Activated gamma-delta T cell treated with anti-CD3 and anti-CD28 coated beads, Interleukin-2, amount 50 U/mL, for 16 hours (primary cell): ENCODE results near the gene KDM4C.

Experiments
- DNase-seq: peaks from one replicate; pipeline ENCODE4 v3.0.0-alpha.2; 2020; ENCODE audit warnings: low read depth

KDM4C gene

DNA sequence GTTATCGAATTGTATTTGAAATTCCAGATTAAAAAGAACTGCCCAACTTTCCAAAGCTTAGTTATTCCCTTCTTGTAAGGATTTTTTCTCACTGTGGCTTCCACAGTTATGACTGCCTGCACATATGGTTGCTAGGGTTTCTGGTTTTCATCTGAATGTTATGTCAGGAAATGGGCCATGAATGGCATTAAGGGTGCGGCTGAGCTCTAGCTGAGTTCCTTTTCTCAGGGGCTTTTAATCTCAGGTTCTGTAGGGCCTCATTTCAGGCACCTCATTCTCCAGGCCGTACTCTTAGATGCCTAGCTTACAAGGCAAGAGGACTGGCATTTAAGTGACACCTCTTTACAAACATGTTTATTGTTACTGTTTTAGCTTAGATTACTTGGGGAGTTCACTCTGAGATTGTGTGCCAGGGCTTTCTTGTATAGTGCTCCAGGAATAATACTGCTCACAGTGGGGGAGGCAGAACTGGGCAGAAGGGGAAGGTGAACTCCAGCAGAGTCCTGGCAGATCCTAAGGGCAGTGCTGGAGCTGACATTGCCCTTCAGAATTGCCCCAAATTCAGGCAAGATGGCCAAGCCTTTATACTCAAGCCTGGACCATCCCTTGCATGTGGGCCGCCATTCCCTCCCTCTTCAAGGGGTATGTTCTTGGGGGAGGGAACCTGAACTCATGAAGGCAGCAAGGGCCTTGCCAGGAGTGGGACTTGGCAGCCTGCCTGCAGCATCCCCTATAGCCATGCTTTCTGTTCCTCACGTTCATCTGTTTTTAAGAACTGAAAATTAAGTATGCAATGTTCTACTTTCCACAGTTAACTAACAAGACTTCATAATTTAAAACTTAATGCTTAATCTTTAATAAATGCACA is 111.5 kb downstream of the KDM4C start:
- no peak for DNase-seq

DNA sequence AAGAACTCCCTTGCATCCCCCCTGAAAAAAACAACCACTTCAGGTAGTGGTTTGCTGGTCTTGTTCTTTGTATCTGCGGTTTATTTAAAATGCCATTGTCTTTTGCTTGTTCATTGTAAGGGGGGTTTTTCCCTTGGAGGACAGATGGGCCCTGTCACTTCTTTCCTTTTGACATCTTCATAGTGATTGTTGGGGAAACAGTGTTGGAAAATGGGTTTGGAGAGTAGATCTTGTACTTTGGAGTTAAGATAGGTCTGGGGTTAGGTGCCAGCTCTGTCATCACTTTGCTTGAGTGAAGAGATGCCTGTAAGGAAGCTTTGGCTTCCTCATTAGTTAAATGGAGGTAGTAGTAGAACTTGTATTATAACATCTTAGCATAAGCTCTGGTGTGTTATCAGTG is 112.4 kb downstream of the KDM4C start:
- DNase-seq, result no peak

DNA sequence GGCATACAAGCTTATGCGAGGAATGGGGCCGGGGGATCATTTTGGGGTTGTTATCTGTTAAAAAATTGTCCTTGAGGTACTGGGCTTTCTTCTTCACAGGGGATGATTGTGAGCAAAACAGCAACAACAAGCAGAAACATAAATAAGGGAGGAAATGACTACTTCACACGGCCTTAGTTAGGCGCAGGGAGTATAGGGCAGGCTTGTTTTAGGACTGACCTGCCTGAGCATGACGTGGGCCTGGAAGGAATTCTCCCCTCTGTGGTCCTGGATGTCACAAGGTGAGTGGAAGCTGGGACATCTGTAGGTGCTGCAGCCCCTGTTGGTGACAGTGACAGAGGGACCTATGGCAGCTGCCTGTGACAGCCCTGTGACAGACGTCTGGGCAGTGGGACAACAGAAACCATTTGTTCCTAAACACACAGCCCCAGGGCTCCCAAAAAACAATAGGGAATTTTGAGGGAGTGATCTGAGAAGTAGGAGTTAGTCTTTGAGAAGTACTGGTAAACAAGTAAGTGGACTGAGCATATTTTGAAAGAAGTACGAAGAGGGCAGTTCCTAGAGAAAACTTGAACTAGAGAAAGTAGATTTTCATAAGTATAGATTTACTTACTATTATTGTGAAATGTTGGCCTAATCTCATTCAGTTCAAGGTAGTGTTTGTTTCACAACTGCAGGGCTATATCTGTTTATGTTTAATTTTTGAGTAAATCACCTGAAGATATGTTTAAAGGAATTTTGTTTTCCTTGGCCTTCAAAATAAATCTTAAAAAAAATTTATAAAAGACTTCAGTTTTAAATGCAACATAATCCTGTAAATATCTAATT is 113.1 kb downstream of the KDM4C start:
- DNase-seq, result no peak

DNA sequence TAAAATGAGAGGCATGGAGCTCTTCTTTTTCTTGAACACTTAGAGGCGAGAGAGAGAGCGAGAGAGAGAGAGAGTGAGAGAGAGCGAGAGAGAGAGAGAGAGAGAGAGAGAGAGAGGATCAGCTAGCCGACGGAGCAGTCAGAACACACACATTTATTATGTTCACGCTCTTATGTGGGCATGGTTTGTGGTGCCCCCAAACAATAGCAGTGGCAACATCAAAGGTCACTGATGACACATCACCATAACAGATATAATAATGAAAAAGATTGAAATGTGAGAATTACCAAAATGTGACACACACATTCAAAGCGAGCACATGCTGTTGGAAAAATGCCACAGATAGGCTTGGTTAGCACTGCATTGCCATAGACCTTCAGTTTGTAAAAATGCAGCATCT is 116.1 kb downstream of the KDM4C start:
- DNase-seq, result peak; percentile 5

DNA sequence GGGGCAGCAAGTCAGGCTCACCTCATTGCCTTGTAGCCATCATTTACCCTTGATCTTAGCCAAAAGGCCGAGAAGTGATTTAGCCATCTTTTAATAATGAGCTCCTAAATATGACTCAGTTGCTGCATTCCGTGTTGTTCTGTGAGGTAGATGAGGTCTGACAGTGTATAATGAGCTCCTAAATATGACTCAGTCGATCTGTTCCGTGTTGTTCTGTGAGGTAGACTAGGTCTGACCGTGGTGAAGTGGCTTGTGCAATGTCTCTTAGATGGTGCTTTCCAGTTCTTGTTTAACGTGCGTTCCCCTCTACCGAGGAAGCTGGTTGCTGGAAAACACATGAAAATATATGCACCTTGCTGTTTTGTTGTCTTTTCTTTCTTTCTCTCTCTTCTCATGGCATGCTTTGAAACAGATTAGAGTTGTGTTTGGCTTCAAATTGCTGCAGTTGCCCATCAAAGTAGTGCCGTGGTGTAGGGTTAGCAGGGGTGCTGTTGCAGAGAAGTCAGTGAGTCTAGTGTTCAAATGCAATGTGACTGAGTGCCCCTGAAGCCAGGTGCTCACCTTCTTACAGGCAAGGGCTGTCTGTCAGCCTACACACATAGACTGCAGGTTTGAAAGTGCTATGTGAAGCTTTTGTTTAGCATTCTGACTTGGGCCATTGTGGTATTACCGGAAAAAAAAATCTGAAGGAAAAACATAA is 118.6 kb downstream of the KDM4C start:
- DNase-seq, result no peak

DNA sequence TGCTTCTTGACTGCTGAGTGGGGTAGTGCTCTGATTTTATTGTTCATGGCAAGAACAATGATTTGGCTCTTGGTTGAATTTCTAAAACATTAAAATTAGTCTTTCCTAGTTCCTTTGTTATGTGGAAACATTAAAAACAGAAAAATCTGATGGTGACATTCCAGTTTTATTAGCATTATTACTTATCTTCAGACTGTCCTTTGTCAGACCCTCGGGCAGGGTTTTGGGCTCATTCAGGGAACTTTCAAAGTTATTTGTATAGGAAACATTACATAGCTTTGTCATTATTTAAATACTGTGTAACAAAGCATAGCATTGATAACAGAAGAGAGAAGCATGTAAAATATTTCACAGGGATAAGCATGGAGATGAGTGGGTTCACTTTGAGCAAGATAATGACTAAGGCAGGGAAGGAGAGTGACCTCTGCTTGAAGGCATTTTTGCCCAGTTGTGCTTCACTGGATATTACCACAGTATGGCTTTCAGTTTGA is 119.9 kb downstream of the KDM4C start:
- DNase-seq, result no peak

DNA sequence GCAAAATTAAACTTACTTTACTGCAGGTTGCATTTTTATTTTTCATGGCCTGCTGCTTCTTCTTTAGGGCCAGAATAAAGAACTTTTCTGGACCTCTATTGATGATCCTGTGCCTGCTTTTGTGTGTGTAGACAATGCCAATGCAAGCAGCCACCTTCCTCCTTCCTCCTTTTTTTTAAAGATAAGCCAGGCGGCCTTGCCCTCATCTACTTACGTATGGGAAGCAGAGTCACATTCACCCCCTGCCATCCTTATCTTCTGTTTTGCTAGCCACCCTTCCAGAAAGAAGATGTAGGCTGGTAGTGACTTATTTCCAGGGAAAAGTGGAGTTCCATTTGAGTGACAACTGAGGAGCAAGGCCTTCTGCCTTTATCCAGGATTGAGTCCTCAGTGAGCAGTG is 122.9 kb downstream of the KDM4C start:
- no peak for DNase-seq

DNA sequence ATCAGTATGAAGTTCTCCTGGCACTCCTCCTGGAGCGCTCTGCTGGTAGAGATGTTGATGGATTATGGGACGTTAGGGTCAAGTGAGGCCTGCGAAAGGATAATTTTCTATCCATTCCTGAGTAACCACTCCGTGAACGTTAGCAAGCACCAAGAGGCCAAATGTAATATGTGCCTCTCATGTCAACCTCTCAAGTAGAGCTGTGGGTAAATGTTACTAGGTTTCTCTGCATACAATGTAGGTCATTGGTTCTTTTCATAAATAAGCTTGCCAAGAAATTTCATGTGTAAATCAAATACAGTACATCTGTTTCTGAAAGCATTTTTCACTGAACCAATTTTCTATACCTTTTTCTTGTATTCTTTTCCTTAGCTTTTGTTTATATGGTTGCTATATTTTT is 126.3 kb downstream of the KDM4C start:
- no peak for DNase-seq

DNA sequence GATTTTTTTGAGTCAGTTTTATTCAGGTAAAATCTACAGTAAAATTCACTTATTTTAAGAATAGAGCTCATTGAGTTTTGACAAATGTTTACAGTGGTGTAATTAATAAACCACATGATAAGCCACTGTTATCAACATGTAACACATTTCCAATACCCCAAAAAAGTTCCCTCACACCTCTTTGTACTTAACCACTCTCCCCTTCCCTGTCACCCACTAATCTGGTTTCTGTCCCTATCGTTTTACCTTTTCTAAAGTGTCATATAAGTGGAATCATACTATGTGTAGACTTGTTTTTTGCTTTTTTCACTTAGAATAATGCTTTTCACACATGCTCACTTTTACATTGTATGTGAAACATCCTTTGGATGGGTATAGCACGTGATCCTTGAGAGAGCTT is 127.2 kb downstream of the KDM4C start:
- no peak for DNase-seq

DNA sequence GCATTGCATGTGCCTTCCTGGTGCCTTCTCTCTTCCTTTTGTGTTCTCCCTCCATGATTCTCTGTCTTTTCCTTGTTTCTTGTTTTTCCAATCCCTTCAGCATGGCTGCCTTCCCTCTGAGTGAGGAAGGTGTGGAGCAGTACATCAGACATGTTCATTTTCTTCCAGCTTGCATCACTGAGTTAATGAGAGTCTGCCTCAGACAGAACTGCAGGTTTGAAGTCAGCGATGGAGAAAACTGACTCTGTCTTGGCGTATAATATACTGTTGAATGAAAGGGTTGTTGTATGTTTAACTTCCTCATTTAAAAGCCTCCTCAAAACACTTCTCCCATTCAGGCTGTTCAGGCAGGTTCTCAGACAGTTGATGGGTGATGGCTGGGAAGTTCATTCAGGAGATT is 129.3 kb downstream of the KDM4C start:
- no peak for DNase-seq

DNA sequence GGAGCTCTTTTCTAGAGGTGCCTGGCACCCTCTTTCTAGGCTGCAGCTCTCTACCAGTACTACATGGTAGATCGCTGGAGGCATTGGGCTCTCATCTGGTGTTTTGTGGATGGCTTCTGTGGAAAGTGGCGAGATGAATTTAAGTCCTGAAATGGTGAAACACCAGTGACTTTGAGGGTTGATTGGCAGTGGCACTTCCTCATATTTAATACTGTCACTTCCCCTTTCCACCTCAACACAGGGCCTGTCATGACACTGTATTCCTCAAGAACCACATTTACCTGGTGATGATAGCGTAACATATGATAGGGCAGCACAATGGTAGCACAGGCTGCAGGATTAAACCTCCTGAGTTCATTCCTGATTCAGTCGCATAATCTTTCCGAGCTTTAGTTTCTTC is 132.1 kb downstream of the KDM4C start:
- DNase-seq, result no peak

DNA sequence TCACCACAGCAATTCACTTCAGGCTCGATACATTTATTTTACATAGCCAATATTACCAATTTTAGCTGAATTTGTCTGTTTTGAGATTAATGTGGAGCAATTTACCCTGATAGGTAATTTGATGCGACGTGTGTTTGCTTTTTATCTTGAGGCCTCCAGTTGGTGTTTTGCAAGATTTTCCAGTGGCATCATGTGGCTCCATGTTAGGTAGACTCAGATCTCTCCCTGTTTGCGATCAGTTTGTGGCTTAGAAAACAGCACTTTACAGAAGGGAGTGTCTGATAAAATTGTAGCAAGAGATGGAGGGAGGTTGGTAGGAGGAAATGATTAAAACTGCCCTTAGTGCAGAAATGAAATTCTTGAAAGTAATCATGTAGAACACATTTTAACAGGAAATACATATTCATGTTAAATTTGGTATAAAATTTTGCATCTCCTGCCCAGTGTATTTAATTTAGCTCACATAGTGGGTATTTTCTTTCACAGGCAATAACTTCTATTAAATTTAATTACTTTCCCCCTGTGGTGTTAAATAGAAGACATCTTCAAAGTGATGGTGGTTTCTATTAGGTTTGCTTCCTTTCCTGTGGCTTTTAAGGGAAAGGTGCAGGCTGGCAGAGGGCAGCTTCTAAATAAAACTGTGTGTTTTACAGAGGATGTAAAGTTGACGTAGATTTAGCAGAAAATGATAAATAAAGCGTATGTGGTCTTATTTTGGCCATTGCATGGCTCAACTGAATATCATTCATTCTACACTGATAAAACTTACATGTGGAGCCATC is 135.8 kb downstream of the KDM4C start:
- DNase-seq, result no peak

DNA sequence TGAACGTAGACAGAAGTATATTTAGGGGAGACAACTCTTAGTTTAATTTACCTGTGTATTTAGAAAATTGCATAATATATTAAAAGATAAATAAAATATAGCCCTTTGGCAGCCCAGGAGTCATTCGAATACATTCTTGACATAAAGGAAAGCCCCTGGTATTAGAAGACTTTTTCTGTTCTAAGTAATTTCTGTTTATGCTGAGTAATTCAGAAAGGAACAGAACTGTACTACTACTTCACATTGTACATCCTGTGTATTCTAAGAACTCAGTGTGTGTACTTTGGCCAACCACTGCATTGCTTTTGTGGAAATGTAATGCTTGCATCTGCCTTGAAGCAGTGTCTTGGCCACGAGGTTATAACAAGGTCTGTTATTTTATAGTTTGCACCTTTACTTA is 136.4 kb downstream of the KDM4C start:
- DNase-seq, result no peak

DNA sequence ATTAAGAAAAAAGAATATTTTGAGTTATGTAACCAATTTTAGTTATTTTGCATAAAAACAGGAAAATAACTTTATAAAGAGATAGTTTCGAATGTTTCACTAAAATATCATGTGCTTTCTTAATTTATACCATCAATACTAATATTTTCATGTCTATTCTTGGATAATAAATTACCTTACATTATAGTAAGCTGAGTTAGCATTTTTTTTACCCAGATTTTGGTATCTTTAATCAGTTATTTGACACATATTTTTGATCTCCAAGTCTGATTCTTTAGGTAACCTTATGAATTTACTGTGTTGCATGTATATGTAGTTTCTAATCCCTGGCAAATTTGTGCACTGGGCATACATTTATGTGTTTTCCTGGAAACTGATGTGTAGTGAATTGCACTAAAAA is 138.0 kb downstream of the KDM4C start:
- DNase-seq, result no peak

DNA sequence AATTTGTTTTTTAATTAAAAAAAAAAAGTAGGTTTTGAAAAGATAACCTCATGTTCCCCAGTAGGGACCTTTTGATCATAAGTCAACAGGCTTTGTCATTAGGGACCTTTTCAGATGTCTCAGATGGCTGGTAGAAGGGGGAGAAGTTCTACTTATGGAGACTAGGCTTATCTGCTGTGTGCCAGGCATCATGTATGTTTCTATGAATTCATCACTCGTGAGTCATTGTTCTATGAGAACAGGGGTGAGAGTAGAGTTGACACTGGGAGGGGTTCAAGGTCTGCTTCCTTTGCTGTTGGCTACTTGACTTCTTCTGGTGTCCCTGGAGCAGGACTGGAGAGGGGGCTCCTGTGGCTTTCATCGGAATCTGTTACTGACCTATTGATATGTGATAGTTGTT is 138.8 kb downstream of the KDM4C start:
- no peak for DNase-seq

DNA sequence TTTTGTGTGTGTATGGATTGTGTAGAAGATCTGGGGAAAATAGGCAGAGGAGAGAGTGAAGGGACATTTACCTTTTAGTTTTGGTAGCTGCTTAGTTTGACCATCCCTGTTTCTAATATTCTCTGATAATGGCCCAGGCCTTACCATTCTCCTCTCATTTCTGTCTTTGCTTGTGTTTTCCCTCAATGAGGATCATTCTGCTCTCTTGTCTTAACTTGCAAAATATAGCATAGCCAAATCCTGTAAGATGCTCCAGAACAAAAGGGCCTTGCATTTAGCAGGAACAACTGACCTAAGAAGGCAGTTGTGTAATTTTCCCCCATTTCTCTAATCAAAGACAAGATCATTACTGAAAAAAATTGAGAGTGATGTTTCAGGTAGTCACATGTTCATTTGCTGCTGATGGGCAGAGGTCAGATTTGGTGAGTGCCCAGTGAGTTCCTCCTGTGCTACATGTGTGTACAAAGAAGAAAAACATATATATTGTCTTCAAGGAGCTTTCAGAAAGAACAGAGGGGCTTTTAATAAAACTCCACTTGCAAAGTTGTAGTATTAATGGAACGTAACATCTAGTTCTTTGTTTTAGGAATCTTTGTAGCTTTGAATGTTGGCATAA is 139.5 kb downstream of the KDM4C start:
- no peak for DNase-seq

DNA sequence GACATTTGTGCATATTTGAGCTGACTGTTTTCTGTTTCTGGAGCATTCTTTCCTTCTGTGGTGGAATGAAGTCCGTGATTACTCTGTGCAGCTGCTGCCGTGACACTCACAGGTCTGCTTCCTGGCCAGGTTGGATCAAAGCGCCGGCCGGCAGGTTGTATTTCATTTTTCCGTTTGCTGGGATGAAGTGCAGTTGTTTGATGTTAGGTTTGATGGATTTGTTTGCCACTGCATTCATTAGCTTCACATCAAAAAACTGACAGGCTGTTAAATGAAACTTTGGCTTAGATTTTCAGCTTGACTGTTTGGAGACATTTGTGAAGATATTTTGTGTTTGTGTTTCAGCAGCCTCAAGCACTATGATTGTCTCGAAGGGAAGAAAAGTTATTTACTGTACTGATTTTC is 140.1 kb downstream of the KDM4C start:
- no peak for DNase-seq

DNA sequence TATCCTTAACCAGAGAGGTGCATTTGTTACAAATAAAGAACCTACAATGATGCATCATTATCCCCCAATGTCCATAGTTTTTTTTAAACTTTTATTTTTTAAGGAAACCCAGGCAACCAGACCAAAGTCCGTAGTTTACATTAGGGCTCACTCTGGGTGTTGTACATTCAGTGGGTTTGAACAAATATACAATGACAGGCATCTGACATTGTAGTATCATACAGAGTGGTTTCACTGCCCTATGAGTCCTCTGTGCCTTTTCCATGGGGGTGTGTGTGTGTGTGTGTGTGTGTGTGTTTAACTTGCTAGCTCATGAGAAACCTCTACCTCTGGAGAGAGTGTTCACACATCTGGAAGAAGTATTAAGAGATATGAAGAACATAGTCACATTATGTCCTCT is 141.5 kb downstream of the KDM4C start:
- no peak for DNase-seq

DNA sequence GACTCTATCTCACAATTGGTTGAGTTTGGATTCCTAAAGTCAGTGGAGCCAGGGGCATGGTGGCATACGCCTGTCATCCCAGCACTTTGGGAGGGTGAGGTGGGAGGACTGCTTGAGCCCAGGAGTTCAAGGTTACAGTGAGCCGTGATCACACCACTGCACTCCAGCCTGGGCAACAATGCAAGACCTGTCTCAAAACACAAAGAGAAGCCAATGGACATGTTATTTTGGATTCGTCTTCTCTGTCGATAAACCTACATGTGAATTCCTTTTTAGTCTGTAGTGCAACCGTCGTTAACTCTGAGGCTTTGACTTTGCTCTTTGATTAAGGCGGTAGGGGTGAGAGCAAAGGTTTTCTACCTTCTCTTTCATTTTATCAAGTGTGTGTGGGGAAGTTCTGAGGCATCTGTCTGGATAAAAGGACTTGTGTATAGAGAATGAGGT is 142.7 kb downstream of the KDM4C start:
- DNase-seq, result no peak

DNA sequence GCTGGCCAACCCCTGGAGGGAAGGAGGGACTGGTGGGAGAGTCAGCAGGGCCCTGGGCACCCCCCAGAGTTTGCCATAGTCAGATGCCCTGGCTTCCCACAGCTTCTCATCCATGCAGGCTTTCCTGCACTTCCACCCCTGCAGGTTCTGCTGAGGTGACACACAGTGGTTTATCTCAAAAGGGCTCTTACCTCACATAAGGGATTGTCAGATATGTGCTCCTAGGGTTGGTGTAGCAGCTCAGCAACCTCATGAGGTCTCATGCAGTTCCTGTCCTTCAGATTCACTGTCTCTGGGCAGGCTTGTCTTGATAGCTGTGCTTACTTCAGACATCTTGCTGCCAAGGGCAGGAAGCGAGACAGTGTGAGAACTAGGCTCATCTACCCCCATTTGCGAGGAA is 143.4 kb downstream of the KDM4C start:
- no peak for DNase-seq

DNA sequence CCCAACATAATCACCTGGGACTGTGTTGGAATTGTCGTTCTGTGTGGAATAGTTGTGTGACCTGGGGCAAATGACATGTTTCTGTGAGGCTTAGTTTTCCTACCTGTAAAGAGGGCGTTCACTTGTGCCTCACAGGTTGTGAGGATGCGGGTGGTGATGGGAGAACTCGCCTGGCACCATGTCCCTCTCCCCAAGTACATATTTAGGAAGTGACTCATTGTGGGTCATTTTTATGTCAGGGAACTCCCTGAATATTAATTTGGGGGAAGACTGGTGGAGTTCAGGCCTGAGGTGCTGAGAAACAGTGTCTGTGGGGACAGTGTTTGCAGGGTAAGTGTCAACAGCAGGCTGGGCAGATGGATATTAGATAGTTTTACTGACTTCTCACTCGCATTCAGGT is 144.7 kb downstream of the KDM4C start:
- no peak for DNase-seq
